WTC11 (cell line): ENCODE data around the gene BANF2. TPM values are rescaled to one million over a fixed set of nuclear protein-coding genes. Genes with fewer than 3 reads are reported as not detected.

Source experiments
- ATAC-seq: fragments of 200-7000 bp; cut with Tn5 transposase; 2 replicates; pipeline ENCODE4 v1.10.0; 2021; ENCODE audit warnings: mild to moderate bottlenecking, moderate library complexity
- CTCF ChIA-PET: fragments of 300-600 bp; sonication (Branson Sonifier 250); formaldehyde crosslinking; loops from one replicate; lab custom pipeline; 2021; ENCODE audit warnings: antibody characterized with exemption; lab: Charles Lee
- POLR2A ChIA-PET: fragments of 350-600 bp; sonication (Branson Sonifier 250); formaldehyde crosslinking; loops from one replicate; lab custom pipeline; 2021; ENCODE audit warnings: antibody characterized with exemption; lab: Charles Lee
- DNase-seq: peaks from one replicate; pipeline ENCODE4 v3.0.0; 2021; ENCODE audit warnings: low spot score
- H3K27ac Mint-ChIP-seq: 2 replicates; pipeline ENCODE4 v1.8.0; 2021; ENCODE audit warnings: mixed read lengths
- H3K27me3 Mint-ChIP-seq: 2 replicates; pipeline ENCODE4 v1.8.0; 2021; ENCODE audit warnings: low read depth, mild to moderate bottlenecking, moderate library complexity, mixed read lengths
- H3K36me3 Mint-ChIP-seq: 2 replicates; pipeline ENCODE4 v1.8.0; 2021; ENCODE audit warnings: mixed read lengths
- H3K4me1 Mint-ChIP-seq: 2 replicates; pipeline ENCODE4 v1.8.0; 2022; ENCODE audit warnings: mixed read lengths
- H3K4me3 Mint-ChIP-seq: 2 replicates; pipeline ENCODE4 v1.8.0; 2021; ENCODE audit warnings: mild to moderate bottlenecking, moderate library complexity, mixed read lengths
- H3K9me3 Mint-ChIP-seq: 2 replicates; pipeline ENCODE4 v1.8.0; 2021; ENCODE audit warnings: mixed read lengths
- FOXJ3 ChIP-seq: sonication (generic); formaldehyde crosslinking; IDR thresholded peaks from 2 replicates; pipeline ENCODE4 v1.9.0; 2021; ENCODE audit warnings: missing genetic modification reagents, mild to moderate bottlenecking, borderline replicate concordance
- GABPB1 ChIP-seq: sonication (generic); formaldehyde crosslinking; IDR thresholded peaks from 2 replicates; pipeline ENCODE4 v1.8.1; 2023; ENCODE audit warnings: mild to moderate bottlenecking, missing genetic modification reagents
- IRF2 ChIP-seq: sonication (generic); formaldehyde crosslinking; IDR thresholded peaks from 2 replicates; pipeline ENCODE4 v1.8.0; 2022; ENCODE audit warnings: low read depth, missing genetic modification reagents, borderline replicate concordance
- JUN ChIP-seq: sonication (generic); formaldehyde crosslinking; IDR thresholded peaks from 2 replicates; pipeline ENCODE4 v1.8.0; 2023; ENCODE audit warnings: mild to moderate bottlenecking, missing genetic modification reagents
- NFATC4 ChIP-seq: fragments of 250-450 bp; sonication (Bioruptor Pico); IDR thresholded peaks from 2 replicates; pipeline ENCODE4 v1.9.0; 2021; ENCODE audit warnings: mild to moderate bottlenecking
- SMAD3 ChIP-seq: sonication (generic); formaldehyde crosslinking; IDR thresholded peaks from 2 replicates; pipeline ENCODE4 v1.8.0; 2022; ENCODE audit warnings: missing genetic modification reagents, mild to moderate bottlenecking, borderline replicate concordance
- total RNA-seq: library from RNA; stranded (reverse); gene quantifications from 3 replicates; pipeline ENCODE4 v1.2.3, GENCODE V29; 2021
- TF ChIP-seq, protein P1 (sequence below): fragments of 250-450 bp; sonication (Bioruptor Pico); IDR thresholded peaks from 2 replicates; pipeline ENCODE4 v1.8.0; 2021; ENCODE audit warnings: mild to moderate bottlenecking
- TF ChIP-seq, protein P2 (sequence below): sonication (generic); formaldehyde crosslinking; IDR thresholded peaks from 2 replicates; pipeline ENCODE4 v1.8.0; 2022; ENCODE audit warnings: mild to moderate bottlenecking, missing genetic modification reagents
- TF ChIP-seq, protein P3 (sequence below): sonication (generic); formaldehyde crosslinking; IDR thresholded peaks from 2 replicates; pipeline ENCODE4 v1.8.1; 2023; ENCODE audit warnings: mild to moderate bottlenecking, missing genetic modification reagents, borderline replicate concordance
- TF ChIP-seq, protein P4 (sequence below): fragments of 250-450 bp; sonication (Bioruptor Pico); IDR thresholded peaks from 2 replicates; pipeline ENCODE4 v1.9.0; 2021; ENCODE audit warnings: mild to moderate bottlenecking

Gene BANF2
- total RNA-seq, 1 experiment from 2014 or later: not detected

DNA sequence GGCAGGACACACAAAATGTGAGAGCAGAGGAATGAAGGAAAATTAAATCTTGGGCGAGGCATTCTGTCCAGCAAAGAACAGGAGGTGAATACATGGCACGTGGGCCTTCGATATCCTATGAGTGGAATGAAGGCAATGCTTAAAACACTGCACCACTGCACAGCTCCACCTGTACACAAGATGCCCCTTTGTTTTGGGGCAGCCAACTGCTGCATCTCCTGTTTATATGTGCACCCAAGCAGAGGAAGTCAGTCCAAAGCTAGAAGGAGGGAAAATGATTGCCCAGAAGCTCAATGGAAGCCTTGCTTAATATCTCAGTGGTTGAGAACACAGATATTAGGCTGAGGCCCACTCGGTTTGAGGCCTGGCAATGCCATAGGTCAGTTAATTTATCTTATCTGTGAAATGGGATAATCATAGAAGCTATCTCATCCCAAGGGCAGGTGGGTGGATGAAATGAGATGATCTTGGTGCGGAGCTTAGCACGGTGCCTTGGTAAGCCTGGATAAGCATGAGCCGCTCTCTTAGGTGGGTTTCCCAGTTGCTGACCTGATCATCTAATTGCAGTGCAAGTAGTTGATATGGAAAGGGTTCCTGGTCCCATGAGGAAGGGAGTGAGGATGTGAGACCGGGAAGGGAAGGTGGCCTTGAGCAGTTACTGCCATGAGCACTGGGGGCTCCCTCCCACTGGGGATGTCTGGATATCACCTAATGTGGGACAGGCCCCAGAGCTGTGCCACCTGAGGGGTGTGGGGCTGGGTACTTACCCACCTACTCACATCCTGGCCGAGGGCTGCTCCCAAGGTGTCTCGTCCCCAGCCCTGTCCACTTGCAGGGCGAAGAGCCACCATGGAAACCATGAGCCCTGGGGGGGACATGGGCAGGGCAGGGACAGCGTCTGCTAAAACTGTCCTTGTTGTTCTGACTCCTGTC, 9.9 kb downstream of the BANF2 start:
- DNase-seq: no peak
- no peak for TF ChIP-seq SMAD3
- no peak for TF ChIP-seq IRF2 (CRISPR knock-in tag)
- TF ChIP-seq, protein P1, sequence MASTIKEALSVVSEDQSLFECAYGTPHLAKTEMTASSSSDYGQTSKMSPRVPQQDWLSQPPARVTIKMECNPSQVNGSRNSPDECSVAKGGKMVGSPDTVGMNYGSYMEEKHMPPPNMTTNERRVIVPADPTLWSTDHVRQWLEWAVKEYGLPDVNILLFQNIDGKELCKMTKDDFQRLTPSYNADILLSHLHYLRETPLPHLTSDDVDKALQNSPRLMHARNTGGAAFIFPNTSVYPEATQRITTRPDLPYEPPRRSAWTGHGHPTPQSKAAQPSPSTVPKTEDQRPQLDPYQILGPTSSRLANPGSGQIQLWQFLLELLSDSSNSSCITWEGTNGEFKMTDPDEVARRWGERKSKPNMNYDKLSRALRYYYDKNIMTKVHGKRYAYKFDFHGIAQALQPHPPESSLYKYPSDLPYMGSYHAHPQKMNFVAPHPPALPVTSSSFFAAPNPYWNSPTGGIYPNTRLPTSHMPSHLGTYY: no peak
- TF ChIP-seq, protein P2, sequence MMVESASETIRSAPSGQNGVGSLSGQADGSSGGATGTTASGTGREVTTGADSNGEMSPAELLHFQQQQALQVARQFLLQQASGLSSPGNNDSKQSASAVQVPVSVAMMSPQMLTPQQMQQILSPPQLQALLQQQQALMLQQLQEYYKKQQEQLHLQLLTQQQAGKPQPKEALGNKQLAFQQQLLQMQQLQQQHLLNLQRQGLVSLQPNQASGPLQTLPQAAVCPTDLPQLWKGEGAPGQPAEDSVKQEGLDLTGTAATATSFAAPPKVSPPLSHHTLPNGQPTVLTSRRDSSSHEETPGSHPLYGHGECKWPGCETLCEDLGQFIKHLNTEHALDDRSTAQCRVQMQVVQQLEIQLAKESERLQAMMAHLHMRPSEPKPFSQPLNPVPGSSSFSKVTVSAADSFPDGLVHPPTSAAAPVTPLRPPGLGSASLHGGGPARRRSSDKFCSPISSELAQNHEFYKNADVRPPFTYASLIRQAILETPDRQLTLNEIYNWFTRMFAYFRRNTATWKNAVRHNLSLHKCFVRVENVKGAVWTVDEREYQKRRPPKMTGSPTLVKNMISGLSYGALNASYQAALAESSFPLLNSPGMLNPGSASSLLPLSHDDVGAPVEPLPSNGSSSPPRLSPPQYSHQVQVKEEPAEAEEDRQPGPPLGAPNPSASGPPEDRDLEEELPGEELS (CRISPR knock-in tag): no peak
- TF ChIP-seq FOXJ3 (CRISPR knock-in tag): no peak
- Mint-ChIP-seq H3K9me3 (no peaks in the 10 kb centered on the region), H3K27me3 (no peaks in the 10 kb centered on the region), H3K36me3 (no peaks in the 10 kb centered on the region), H3K27ac (no peak overlapping the region; the same call in 1 of the 2 replicates), H3K4me1 (peaks cover 17% of the 10 kb centered on the region), H3K4me3 (no peak overlapping the region)
- peak; percentile 32; the same call in 1 of the 2 replicates for ATAC-seq
- ChIA-PET CTCF (interaction anchor here (1.3 to 3.6 kb wide), 3 partner anchors 9 to 229 kb away, joined by 3 to 19 read pairs (median 4); partner anchors contain the start of gene RRBP1), POLR2A (interaction anchor here (2.5 kb wide), 1 partner anchor 27 kb away, joined by 10 read pairs; the partner anchor contains the start of gene RRBP1)

DNA sequence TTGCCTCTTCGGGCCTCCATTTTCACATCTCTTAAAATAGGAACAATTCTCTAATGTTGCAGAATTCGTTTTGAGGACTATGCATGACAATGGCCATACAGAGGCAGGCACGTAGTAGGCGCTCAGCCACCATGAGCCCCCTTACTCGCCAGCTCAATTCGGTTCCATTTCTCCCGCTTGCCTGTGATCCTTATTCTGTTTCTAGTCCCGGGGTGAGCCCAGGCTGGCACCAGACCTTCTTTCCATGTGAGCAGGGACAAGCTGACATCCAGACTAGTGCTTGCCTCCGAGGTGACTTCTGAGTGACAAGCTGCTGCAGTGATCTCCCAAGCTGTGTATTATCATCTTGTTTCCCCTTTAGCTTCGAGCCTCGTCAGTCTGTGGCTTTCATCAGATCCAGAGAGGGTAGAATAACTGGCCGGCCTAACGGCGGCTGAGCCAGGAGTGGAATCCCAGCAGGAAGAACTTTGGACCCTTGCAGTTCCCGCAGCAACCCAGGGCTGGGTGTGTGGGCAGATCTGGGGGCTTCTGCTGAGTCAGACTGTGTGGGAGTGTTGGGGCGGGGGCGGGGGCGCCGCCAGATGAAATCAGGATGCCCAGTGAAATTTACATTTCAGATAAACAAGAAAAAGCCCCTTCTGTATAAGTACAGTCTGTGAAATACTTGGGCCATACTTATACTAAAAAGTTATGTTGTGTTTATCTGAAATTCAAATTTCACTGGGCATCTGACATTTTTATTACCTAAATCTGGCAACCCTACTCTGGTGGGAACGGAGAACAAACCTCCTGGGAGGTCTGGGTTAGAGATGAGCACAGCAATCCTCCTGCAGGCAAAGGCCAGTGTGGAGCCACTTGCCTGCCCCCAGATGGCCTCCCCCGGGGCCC, 10.9 kb downstream of the BANF2 start:
- ChIA-PET CTCF (interaction anchor here (0.6 to 3.6 kb wide), 5 partner anchors 10 to 228 kb away, joined by 3 to 19 read pairs (median 4); partner anchors contain the start of gene RRBP1), POLR2A (interaction anchor here (2.5 kb wide), 1 partner anchor 28 kb away, joined by 10 read pairs; the partner anchor contains the start of gene RRBP1)
- Mint-ChIP-seq H3K4me1 (peaks cover 17% of the 10 kb centered on the region), H3K36me3 (no peaks in the 10 kb centered on the region), H3K27me3 (no peaks in the 10 kb centered on the region), H3K9me3 (no peaks in the 10 kb centered on the region), H3K4me3 (no peak overlapping the region), H3K27ac (no peak overlapping the region)
- DNase-seq: no peak
- peak; percentile 27 for ATAC-seq
- TF ChIP-seq NFATC4 (no peak), GABPB1 (CRISPR knock-in tag) (peak; percentile 74)

DNA sequence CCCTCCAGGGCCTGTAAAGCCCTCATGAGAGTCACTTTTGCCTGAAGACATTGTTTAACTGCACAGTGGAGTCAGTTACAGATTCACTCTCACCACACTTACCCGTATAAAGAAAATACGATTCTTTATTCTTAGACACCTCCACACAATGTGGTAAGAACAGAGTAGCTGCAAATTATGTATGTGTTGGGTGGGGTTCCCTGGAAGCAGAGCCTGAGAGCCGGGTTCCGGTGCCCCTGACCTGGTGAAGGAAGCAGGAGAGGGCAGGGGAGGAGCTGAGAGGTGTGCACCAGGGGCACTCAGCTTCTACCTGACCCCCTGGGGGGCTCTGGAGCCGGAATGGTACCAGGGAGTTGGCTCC, 11.5 kb downstream of the BANF2 start:
- no peak overlapping the region for H3K4me3 Mint-ChIP-seq
- H3K27me3 Mint-ChIP-seq: no peaks in the 10 kb centered on the region
- no peaks in the 10 kb centered on the region for H3K36me3 Mint-ChIP-seq
- H3K27ac Mint-ChIP-seq: no peak overlapping the region
- TF ChIP-seq, protein P3, sequence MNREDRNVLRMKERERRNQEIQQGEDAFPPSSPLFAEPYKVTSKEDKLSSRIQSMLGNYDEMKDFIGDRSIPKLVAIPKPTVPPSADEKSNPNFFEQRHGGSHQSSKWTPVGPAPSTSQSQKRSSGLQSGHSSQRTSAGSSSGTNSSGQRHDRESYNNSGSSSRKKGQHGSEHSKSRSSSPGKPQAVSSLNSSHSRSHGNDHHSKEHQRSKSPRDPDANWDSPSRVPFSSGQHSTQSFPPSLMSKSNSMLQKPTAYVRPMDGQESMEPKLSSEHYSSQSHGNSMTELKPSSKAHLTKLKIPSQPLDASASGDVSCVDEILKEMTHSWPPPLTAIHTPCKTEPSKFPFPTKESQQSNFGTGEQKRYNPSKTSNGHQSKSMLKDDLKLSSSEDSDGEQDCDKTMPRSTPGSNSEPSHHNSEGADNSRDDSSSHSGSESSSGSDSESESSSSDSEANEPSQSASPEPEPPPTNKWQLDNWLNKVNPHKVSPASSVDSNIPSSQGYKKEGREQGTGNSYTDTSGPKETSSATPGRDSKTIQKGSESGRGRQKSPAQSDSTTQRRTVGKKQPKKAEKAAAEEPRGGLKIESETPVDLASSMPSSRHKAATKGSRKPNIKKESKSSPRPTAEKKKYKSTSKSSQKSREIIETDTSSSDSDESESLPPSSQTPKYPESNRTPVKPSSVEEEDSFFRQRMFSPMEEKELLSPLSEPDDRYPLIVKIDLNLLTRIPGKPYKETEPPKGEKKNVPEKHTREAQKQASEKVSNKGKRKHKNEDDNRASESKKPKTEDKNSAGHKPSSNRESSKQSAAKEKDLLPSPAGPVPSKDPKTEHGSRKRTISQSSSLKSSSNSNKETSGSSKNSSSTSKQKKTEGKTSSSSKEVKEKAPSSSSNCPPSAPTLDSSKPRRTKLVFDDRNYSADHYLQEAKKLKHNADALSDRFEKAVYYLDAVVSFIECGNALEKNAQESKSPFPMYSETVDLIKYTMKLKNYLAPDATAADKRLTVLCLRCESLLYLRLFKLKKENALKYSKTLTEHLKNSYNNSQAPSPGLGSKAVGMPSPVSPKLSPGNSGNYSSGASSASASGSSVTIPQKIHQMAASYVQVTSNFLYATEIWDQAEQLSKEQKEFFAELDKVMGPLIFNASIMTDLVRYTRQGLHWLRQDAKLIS (CRISPR knock-in tag): no peak
- no peak for TF ChIP-seq JUN (CRISPR knock-in tag)
- TF ChIP-seq, protein P4, sequence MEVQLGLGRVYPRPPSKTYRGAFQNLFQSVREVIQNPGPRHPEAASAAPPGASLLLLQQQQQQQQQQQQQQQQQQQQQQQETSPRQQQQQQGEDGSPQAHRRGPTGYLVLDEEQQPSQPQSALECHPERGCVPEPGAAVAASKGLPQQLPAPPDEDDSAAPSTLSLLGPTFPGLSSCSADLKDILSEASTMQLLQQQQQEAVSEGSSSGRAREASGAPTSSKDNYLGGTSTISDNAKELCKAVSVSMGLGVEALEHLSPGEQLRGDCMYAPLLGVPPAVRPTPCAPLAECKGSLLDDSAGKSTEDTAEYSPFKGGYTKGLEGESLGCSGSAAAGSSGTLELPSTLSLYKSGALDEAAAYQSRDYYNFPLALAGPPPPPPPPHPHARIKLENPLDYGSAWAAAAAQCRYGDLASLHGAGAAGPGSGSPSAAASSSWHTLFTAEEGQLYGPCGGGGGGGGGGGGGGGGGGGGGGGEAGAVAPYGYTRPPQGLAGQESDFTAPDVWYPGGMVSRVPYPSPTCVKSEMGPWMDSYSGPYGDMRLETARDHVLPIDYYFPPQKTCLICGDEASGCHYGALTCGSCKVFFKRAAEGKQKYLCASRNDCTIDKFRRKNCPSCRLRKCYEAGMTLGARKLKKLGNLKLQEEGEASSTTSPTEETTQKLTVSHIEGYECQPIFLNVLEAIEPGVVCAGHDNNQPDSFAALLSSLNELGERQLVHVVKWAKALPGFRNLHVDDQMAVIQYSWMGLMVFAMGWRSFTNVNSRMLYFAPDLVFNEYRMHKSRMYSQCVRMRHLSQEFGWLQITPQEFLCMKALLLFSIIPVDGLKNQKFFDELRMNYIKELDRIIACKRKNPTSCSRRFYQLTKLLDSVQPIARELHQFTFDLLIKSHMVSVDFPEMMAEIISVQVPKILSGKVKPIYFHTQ (CRISPR knock-in tag): no peak
- peaks cover 17% of the 10 kb centered on the region for H3K4me1 Mint-ChIP-seq
- ChIA-PET CTCF (interaction anchor here (3.6 kb wide), 1 partner anchor 29 kb away, joined by 19 read pairs; the partner anchor contains the start of gene RRBP1), POLR2A (interaction anchor here (2.5 kb wide), 1 partner anchor 29 kb away, joined by 10 read pairs; the partner anchor contains the start of gene RRBP1)
- no peaks in the 10 kb centered on the region for H3K9me3 Mint-ChIP-seq
- ATAC-seq (no peak), DNase-seq (no peak)
